Inflammatory macrophage treated with lipopolysaccharide for 1 hour (primary cell): Measurements from ENCODE around the gene KIAA0825.
A peak's percentile ranks its signal among the peaks of the same experiment; 100 is the strongest.

ENCODE experiments used
- DNase-seq, 2 donors: peaks; one replicate each; pipeline ENCODE4 v3.0.0-alpha.2; 2020 to 2022

Gene KIAA0825

DNA sequence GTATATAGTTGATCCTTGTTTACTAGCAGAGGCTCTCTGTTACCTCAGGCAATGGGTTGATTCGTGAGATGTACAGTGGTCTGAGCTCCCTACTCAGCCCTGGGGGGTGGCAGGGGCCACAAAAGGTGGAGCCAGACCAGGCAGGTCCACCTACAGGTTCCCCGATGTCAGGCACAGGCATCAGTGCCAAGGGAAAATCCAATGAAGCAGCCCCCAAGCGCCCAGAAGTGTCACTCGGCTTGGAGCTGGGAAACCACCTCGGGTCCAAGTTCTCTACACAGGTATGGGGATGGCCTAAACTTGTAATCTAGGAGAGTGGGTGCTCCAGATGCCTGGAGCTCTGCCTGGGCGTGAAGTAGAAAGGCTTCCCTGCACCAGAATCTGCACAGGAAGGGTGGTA is 188.8 kb downstream of the KIAA0825 start:
- DNase-seq = no peak

DNA sequence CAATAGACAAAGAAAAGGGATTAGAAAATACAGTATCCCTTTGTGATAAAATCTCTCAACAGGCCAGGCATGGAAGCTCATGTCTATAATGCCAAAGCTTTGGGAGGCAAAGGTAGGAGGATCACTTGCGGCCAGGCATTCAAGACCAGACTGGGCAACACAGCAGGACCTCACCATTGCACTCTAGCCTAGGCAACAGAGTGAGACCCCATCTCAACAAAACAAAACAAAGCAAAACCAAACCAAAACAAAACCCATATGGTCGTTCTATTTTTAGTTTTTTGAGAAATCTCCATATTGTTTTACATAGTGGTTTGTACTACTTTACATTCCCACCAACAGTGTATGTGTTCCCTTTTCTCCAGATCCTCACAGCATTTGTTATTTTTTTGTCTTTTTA is 193.0 kb downstream of the KIAA0825 start:
- DNase-seq = no peak

DNA sequence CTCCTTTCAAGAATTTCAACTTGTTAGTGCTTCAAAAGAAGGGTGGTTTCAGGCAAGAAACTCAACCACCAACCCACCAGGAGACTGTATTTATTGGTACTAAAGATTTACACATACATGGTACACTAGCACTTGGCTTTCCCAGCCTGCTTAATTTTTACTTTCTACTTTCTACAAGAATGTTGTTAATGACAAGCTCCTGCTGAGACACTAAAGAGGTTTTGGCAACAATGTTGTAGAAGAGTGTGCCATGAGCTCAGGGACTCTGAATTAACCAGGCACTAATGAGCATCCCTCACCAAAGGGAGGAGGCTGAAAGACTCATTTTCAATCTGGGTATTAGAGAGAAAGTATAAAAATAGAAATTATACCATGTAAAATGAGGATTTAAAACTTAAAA is 195.0 kb downstream of the KIAA0825 start:
- no peak for DNase-seq

DNA sequence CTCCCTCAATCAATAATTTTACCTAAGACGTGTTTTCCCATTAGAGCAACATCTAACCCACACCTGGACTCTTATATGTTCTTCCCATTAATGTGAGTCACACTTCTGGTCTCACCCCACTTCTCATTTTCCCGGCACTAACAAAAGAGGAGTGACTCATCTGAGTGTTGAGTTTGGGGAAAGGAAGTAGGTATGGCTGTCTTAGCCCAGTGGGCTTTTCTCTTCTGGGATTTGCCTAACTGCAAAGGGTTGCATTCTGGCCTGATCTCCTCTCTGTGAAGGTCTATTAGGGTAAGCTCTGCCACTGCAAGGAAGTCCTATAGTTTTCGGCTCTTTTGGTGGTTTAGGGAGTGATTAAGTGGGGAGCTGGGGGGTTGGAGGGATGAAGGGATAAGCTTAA is 195.6 kb downstream of the KIAA0825 start:
- DNase-seq = peak; percentile 36 to 59

DNA sequence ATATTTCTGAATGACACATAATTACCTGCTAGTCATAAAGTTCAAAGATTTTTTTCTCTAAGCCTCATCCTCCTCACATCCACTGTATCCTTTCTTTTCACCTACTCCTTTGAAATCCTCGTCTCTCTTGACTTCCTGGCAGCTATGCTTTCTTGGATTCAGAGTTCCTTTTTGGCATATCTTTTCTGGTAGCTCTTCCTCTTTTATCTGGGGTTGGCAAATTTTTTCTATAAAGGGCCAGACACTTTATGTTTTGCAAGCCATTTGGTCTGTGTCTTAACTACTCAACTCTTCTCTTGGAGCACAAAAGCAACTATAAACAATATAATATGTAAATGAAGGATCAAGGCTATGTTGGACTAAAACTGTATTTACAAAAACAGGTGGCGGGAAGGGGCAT is 197.5 kb downstream of the KIAA0825 start:
- DNase-seq = peak; percentile 34 to 43

DNA sequence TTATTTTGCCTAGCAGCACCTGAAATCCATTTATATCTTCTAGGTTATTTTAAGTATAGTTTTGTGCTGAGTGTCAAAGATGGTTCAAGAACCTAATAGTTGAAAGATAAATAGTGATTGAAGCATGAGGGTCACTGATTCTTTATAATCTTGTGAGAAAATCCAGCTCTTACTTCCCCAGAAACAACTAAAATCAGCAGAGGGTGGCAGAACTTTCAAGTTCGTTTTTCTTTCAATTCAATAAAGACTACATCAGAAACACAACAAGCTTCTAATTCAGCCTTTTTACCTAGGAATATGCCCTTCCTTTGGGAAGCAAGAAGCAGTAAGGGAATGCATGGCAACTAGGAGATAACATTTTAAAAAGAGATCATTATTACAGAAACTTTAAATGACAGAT is 202.6 kb downstream of the KIAA0825 start:
- no peak for DNase-seq

DNA sequence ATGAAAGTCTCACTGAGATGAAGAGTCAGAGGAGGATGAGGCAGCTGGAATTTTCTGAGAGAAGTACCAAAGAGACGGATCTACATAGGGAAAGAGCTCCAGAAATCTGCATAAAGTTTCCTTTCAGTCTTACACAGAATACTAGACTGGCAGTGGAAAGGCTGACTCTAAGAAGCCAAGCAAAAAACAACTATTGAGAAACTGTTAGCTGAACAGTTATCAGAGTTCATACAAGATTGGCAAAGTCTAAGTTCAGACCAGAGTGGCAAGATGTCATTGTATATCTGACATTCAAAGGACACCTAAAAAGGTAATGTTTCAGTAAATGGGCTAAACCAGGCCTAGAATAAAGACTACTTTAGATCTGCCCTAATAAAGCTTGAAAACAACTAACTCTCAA is 209.0 kb downstream of the KIAA0825 start:
- no peak for DNase-seq

DNA sequence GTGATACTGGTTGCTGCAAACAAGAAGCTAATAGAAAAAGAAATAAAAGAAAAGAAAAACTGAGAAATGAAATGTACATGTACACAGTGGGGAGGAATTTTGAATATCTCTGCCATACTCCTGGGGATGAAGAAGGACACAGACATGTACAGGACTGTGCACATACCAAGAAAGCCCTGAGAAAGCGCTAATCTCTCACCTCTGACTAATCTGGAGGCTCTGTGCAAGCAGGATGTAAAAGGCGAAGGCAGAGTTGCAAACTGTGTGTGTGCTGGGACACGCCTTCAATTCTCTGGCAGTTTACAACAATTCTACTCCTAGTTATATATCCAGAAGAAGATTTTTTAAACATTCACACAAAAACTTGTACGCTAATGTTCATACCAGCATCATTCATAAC is 211.4 kb downstream of the KIAA0825 start:
- DNase-seq = no peak

DNA sequence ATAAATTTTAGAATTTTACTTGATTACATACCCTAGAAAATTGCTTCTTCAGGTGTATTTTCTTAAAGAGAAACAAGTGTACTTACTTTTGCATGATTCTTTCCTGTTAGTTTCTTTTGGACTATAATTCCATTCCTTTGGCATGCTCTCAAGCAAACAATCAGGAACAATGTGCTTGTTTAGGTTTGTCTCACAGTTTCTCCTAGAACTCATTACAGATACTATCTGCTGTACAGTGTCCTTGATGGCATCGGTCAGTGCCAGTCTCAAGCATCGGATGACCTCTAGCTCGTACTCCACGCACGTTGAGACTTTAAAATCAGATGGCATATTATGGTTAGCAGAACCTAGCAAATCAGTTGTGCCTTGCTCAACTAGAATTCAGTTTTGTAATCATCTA is 214.9 kb downstream of the KIAA0825 start:
- no peak for DNase-seq

DNA sequence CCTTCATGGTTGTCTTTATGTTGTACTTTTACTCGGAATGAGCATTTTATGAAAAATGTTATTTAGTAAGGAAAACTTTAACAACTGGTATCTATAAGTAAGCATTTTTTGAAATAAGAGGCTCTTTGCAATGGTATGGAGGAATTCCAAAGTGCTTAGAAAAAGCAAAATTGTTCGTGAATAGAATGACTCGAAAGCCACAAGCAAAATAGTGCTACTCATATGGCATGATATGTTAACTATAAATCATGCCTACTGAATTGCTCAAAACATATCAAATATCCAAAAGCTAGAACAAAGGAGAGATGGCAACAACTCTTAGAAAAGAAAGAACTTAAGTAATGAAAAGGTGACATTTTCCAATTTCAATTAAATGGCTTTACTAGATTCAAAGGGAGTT is 216.3 kb downstream of the KIAA0825 start:
- DNase-seq = no peak

DNA sequence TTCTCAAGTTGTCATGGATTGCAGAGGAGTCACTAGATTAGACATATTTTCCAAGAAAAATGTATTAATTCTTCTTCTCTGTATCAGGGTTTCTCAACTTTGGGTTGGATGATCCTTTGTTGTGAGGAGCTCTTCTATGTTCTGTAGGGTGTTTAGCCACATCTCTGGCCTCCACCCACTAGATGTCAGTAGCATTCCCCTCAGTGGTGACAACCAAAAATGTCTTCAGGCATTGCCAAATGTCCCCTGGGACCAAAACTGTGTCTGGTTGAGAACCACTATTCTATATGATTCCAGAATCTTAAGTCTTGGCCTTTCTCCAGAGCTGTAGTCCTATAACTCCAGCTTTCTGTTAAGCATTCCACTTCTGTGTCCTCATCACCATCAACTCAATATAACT is 220.9 kb downstream of the KIAA0825 start:
- DNase-seq = no peak

DNA sequence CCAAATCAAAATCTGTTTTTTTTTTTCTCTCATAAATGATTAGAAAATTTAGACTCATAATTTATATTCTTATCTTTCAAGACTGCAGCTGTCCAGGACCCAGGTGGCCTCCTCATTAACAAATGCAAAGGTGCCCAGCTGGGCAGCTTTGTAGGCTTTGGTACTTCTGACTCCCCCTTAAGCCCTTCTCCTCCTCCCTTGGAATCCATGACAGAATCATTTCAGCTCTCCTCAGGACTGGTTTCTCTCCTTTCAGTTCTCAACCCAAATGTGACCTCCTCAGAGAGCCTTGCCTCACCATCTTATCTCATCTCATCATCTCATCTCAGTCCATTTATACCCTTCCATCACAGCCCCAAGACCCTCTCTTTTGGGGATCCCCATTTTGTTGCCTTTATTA is 221.7 kb downstream of the KIAA0825 start:
- DNase-seq = no peak

DNA sequence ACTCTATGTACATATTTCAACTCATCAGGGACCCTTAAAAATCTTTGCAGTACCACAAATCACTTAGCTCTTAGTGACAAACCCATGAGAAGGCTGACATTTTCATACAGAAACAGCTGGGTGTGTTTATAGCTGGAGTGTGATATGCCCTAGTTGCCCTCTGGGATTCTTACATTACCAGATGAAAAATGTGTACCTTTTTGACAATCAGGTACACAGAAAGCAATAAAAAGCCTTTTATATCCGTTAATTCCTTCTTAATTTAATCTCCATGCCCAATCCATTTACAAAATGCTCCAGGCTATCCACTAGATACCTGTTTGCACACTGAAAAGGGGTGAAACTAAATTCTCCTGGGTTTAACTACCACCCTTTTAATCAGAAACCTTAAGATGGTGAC is 222.9 kb downstream of the KIAA0825 start:
- DNase-seq = no peak

DNA sequence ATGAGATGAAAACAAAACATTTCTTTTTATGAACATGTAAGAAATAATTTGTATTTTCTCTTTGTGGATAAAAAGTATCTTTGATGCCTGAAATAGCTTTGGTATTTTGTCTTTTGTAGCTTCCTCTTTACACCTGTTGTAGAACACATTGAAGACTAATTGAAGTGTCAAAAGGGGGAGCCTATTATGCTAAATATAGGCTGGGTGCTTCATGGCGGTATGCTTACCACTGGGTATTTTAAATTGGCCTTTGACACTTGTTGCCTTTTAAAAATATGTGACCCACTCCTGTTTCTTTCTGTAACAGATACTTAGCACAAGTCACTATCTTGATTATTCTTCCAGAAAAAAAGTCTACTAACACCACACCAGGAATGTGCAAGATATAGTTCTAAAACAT is 226.4 kb downstream of the KIAA0825 start:
- no peak for DNase-seq

DNA sequence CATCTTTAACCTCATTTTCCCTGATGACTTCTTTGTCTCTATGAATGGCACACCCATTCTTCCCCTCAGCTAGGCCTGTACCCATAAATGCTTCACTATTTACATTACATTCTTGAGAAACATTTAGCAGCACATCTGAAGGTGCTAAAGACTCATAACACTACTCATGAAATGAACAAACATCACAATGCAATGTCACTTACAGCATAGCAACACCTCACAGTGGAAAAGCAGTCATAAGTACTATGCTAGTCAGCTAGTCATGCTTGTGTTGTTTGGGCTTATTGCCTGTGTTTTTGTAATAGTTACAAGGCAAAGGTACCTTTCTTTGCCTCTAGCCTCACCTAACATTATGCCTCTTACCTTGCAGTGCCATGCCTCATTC is 228.9 kb downstream of the KIAA0825 start:
- DNase-seq = no peak

DNA sequence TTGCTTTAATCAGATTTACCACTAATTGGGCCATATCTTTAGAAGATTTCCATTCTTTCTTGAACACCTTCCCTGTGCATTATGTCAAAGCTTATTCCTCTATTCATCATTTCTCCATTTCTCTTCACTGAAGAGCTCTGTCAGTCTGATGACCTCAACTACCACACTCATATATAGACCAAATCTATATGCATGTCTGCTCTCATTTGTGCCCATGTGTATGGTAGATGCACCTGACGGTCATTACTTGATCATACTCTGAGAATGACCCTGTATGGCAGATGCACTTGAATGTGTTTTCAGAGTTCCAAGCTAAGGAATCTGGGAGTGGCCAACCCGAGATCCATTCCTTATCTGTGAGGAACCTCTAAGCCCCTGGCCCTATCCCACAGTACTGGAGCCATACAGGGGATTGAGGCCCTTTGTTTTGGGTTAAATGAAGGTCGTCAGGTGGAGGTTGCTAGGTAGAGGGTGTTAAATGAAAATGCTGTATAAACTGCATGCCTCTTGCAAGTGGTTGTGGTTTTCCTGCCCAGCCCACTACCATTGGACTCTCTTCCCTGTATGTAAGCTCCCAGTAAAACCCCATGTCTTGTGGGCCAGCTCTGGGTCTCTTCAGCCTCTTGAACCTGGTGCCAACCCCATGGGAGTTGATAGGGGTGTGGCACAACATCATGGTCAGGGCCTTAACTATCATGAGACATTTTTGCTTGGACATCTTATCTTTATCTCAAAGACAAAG is 229.5 kb downstream of the KIAA0825 start:
- no peak for DNase-seq

DNA sequence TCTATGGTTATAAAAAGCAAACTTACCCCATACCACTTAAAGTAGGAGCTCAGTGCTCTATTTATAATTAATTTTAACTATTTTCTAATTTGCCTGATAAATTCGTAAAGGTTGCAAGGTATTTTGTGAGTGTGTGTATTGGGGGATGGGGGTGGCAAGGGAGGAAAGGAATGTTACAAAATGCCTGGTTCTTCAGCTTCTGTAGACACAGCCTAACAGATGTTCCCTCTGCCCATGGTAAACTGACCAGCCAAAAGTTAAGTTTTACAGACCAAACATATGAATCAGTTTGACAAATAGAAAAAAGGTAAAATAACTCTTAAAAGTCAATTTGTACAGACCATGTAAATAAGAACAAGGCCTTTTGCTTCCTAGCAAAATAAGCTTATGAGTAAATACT is 232.6 kb downstream of the KIAA0825 start:
- no peak for DNase-seq

DNA sequence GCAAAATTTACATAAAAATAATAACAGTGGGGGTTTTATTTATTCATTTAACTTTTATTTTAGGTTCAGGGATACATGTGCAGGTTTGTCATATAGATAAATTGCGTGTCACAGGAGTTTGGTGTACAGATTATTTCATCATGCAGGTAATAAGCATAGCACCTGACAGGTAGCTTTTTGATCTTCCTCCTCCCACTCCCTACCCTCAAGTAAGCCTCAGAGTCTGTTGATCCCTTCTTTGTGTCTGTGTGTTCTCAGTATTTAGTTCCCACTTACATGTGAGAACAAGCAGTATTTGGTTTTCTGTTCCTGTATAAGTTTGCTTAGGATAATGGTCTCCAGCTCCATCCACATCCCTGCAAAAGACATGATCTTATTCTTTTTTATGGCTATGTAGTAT is 240.3 kb downstream of the KIAA0825 start:
- DNase-seq = no peak

DNA sequence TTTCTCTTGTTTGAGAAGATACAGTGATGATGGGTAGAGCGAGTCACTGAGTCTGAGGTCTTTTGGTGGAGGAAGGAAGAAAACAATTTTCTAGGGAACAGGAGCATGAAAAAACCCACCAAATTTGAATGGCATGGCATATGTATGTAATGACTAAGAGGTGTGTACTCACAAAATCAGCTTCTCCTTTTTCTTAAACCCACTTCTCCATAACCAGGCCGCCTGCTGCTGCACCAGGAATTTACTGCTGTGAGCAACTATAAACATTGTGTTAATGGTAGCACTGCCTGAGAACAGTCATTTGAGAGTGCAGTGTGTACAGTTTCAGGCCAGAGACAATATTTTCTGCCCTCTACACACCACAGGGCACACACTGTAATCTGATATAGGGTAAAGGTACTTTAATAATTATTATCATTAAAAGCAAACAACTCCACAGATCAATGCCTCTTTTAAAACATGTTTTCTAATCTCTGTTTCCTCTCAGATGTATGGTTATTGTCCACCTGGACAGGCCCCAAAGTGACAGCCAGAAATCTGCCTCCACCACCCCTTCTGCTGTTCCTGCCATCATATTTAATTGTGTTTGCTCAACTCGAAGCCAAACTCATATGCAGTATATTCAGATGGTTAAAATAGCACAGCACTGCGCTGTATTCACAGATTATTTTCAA is 241.6 kb downstream of the KIAA0825 start:
- DNase-seq = peak; percentile 30 to 49

DNA sequence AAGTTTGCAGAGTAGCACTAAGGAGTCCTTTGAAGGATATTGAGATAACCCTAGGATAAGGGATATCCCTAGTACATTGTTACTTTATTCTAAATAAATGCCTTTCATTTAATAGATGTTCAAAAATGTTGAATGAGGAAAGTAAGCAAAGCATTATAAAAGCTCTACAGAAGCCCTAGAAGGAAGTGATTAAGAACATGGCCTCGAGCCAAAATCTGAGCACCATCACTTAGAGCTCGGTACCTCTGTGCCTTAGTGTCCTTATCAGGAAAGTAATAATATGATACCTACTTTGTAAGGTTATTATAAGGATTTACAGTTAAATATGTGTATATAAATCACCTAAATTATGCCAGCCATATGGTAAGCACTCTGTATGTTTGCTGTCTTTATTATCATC is 242.6 kb downstream of the KIAA0825 start:
- DNase-seq = no peak

DNA sequence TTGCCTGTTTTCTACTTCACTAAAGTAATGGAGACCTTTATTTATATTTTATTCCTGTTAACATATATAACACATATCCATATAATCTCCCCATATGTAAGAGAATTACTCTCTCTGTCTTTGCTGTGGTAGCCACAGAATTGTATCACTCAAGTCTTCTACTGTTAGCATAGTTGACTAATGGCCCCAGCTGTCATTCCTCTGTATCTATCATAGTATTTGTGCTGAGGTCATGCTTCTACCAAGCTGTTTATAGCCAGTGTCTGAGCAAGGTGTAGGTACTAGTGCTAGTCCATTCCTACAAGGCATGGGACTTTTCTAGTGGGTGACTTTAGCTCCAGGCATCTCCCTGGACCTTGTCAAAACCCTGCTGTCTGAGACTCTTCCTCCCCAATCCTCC is 244.1 kb downstream of the KIAA0825 start:
- DNase-seq = no peak

DNA sequence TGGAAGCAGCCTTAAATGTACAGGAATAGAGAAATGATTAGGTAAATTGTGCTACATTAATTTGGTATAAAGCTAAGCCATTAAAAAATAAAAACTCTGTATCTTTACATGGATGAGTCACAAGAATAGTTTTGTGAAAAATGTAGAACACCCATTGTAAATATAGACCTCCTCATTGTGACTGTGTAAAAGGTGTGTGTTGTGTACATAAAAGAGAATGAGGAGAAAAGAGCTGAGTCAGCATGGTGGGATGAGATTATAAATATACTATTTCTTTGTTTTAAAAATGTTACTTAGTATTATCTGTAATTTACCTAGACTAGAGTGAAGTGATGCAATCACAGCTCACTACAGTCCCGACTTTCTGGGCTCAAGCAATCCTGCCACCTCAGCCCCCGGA is 250.5 kb downstream of the KIAA0825 start:
- DNase-seq = no peak

DNA sequence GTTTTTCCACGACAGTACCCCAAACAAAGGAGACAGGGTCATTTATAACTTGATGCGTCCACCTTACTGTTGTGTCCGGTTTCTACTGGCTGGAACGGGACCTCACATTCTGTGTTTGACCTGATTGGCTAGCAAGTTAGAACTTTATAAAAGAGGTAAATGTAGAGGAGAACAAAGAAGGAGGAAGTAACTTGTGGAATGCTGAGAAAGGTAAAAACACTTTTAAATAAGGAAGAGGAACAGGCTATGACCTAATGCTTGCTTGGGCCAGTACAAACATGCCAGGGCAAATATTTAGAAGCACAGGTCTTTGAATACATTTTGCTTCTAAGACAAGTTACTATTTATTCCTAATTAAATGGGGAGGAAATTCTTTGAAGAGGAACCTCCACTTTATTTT is 251.6 kb downstream of the KIAA0825 start:
- no peak for DNase-seq

DNA sequence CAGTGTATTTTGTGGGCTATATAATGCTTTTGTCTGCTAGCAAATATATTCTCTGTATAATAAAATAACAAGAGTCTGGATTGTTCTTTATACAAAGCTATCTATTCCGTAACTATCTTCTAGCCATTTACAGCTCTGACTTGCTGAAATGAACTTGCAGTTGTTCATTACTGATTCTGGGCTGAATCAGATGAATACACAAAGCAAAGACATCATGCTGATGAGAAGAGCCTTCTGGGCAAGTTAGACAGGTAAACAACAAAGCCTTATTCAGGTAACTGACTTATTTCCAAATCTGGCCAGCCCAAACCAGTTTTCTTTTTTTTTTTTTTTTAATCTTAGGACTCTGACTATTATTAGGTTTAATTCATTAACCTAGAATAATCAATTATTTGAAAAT is 255.5 kb downstream of the KIAA0825 start:
- DNase-seq = no peak
